RWPE1 (cell line): ENCODE measurements around the gene MAN1A1.

Source experiments
- CTCF ChIA-PET: fragments of 350-600 bp; sonication (Branson Sonifier 250); formaldehyde crosslinking; extraction: SDS; loops from one replicate; lab custom pipeline; 2021; lab: Yijun Ruan, JAX
- POLR2A ChIA-PET: fragments of 400-600 bp; formaldehyde crosslinking; extraction: SDS; loops from one replicate; lab custom pipeline; 2020; ENCODE audit warnings: antibody characterized with exemption; ENCODE audit not compliant: low non-redundant PET; lab: Yijun Ruan, JAX
- DNase-seq: peaks from one replicate; pipeline ENCODE4 v3.0.0; 2012; ENCODE audit warnings: low spot score
- H3K27ac ChIP-seq: fragments of 450-650 bp; 2 replicates; pipeline ENCODE4 v1.5.1; 2017
- TF ChIP-seq, protein P1 (sequence below): fragments of 450-650 bp; conservative IDR thresholded peaks from 2 replicates; pipeline ENCODE4 v1.5.1; 2017; ENCODE audit warnings: low read depth, mild to moderate bottlenecking

MAN1A1 gene

DNA sequence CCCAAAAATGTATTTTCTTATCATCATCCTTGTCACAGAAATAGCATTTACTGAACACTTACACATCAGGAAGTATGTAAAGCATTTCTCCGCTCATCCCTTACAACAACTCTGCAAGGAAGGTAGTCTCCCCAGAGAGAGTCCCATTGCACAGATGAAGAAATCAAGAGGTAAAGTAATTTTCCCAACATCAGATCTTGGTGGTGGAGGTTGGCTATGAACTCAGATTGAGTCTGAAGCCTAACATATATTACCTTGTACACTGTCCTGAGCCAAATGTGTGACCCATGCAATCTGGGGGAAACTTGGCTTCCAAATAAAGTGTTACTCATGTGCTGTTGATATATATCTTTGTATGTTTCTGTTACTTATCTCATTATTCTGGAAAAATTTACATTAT, 31.4 kb downstream of the MAN1A1 start:
- TF ChIP-seq, protein P1, sequence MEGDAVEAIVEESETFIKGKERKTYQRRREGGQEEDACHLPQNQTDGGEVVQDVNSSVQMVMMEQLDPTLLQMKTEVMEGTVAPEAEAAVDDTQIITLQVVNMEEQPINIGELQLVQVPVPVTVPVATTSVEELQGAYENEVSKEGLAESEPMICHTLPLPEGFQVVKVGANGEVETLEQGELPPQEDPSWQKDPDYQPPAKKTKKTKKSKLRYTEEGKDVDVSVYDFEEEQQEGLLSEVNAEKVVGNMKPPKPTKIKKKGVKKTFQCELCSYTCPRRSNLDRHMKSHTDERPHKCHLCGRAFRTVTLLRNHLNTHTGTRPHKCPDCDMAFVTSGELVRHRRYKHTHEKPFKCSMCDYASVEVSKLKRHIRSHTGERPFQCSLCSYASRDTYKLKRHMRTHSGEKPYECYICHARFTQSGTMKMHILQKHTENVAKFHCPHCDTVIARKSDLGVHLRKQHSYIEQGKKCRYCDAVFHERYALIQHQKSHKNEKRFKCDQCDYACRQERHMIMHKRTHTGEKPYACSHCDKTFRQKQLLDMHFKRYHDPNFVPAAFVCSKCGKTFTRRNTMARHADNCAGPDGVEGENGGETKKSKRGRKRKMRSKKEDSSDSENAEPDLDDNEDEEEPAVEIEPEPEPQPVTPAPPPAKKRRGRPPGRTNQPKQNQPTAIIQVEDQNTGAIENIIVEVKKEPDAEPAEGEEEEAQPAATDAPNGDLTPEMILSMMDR, result no peak

GRCh38 chr6:119317007-119317406, 32.6 kb downstream of the MAN1A1 start:
- ChIA-PET POLR2A (no interaction called here), CTCF (interaction anchor here (0.7 kb wide), 1 partner anchor 34 kb away, joined by 5 read pairs; no protein-coding TSS in a partner anchor)
- no peak overlapping the region for H3K27ac ChIP-seq
- TF ChIP-seq, protein P1, result no peak
- DNase-seq, result no peak

More for the DNA sequence above, 31.4 kb downstream of the MAN1A1 start:
- POLR2A ChIA-PET, result no interaction called here
- no peak for DNase-seq
- H3K27ac ChIP-seq, result no peak overlapping the region
- CTCF ChIA-PET, result no interaction called here

DNA sequence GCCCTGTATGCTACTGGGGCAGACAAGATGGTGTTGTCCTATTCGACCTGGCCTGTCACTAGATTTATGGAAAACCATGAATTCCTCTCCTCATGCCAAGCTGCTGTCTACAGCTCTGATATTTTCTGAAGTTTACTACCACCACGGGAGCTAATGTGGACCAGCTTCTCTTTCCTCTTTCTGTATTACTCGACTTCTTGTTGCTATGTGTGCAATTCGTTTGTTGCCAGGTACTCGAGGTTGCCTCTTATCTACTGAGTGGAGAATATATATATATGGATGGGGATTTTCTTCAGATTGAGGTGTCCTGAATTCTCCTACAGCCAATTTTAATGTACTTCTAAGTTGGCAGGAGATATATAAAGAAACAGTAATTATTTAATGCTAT, 34.7 kb downstream of the MAN1A1 start:
- H3K27ac ChIP-seq, result no peak overlapping the region
- POLR2A ChIA-PET, result no interaction called here
- TF ChIP-seq, protein P1, result no peak
- DNase-seq, result no peak
- CTCF ChIA-PET, result no interaction called here

- H3K27ac ChIP-seq, result no peak overlapping the region
- CTCF ChIA-PET, result interaction anchor here (0.6 kb wide), 2 partner anchors 9 to 203 kb away, joined by 3 read pairs; no protein-coding TSS in a partner anchor
- no peak for DNase-seq
- POLR2A ChIA-PET, result no interaction called here
- TF ChIP-seq, protein P1, result no peak
Observed at GRCh38 chr6:119313937-119314884, 35.4 kb downstream of the MAN1A1 start.

DNA sequence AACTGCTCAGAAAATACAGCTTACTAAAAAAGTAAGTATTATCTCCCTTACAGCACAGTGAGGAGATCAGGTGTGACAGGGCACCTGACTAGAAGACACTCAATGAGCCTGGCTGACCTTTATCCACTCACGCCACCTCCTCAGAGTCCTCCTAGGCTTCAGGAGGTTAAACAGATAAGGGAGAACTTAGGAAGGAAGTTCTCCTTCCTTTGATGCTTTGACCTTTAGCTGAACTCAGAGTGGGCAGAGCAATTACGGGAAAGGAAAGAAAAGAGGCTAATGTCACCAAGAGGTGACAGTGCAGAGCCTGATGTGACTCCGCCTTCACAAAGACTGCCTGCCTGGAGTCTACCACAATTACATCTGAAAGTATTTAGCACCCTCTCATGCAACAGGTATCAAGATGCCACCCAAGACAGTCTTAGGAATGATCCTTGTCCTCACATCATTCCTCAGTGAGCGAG, 36.7 kb downstream of the MAN1A1 start:
- CTCF ChIA-PET, result no interaction called here
- POLR2A ChIA-PET, result no interaction called here
- H3K27ac ChIP-seq, result no peak overlapping the region
- no peak for DNase-seq
- TF ChIP-seq, protein P1, result no peak

DNA sequence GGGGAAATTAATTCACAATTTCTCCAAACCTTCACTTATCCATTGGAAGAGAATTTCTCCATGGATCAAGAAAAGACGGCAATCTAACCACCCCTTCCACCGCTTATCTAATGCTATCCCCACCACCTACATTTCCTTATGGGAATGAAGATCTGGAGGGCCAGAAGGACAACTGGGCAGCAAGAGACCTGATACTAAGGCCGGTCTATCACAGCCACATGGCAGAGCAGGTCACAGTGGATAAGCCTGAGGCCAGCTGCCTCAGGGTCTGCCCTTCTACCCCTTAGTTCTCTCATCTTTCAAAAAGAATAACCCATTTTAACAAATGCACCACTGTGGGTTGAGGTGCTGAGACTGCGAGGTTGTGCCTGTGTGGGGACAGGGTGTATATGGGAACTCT, 37.1 kb downstream of the MAN1A1 start:
- TF ChIP-seq, protein P1, result no peak
- H3K27ac ChIP-seq, result no peak overlapping the region
- ChIA-PET POLR2A (no interaction called here), CTCF (no interaction called here)
- DNase-seq, result no peak
